Choroid plexus epithelial cell (primary cell): ENCODE results near the gene ARL15.
A peak's percentile ranks its signal among the peaks of the same experiment; 100 is the strongest.

Experiments used
- DNase-seq: peaks from one replicate; pipeline ENCODE4 v3.0.0-alpha.2; 2010; ENCODE audit warnings: low read depth
- H3K4me3 ChIP-seq: 2 replicates; pipeline ENCODE4 v1.5.1; 2011; ENCODE audit warnings: low read depth, mild to moderate bottlenecking, control low read depth, low read length, moderate library complexity
- CTCF ChIP-seq: conservative IDR thresholded peaks from 2 replicates; pipeline ENCODE4 v1.5.1; 2011; ENCODE audit warnings: low read depth, mild to moderate bottlenecking, control low read depth, inconsistent platforms, low read length, moderate library complexity

ARL15 gene

GRCh38 chr5:53974021-53974420 is 336.4 kb downstream of the ARL15 start:
- no peak for DNase-seq
- no peak for TF ChIP-seq CTCF
- no peak overlapping the region for H3K4me3 ChIP-seq

DNA sequence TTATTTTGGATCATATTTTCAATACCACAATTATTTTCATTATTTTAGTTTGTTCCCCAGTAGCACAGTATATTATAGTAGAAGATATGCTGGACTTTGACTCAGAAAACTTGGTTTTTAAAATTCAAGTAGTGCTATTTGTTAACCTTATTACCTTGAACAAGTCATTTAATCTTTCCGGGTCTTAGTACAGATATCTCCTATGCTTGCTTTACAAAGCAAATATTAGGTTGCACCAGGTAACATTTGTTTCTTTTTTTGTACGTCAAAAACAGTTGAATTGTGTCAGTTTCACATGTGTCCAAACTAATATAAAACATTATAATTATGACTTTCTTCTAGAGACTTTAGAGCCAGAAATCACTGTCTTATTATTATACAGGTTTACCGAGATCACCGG is 338.1 kb downstream of the ARL15 start:
- no peak overlapping the region for H3K4me3 ChIP-seq
- no peak for TF ChIP-seq CTCF
- no peak for DNase-seq

- H3K4me3 ChIP-seq: no peak overlapping the region
- no peak for TF ChIP-seq CTCF
- DNase-seq: peak; percentile 46
Measured at GRCh38 chr5:53971551-53971950, 338.8 kb downstream of the ARL15 start.

DNA sequence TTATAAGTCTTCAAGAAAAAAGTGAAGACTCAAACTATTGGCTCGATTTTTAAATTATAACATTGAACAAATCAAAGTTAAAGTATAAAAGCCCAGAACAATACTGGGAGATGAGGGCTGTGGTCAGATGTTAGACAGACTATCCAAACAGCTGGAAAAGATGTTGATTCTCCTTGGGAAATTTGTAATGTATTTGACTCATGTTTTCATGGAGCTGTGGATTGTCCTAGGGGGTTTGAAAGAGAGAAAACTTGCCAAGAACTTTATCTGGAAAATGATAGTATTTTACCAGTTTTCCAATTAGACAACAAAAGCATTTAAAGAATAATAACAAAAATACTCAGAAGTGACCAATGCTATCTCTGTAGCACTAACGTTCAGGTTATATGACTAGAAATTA is 339.2 kb downstream of the ARL15 start:
- no peak overlapping the region for H3K4me3 ChIP-seq
- no peak for DNase-seq
- TF ChIP-seq CTCF: no peak

DNA sequence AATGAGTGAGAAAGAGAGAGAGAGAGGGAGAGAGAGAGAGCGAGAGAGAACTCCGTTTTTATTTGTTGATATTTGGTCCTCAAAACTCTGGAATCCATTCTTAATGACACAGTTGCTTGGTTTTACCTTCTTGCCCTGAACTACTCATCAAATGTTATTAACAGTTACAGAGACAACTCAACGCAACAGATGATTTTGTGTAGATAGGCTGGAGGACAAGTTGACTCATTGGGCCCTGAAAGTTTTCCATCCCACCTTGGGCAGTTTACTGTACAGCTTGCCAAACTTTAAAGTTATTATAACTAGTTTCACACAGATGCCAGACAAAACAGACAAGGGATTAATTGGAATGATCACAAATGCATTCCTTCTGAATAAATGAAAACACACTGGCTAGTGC is 339.9 kb downstream of the ARL15 start:
- H3K4me3 ChIP-seq: no peak overlapping the region
- no peak for TF ChIP-seq CTCF
- no peak for DNase-seq

GRCh38 chr5:53969176-53969730 is 341.1 kb downstream of the ARL15 start:
- no peak for DNase-seq
- no peak overlapping the region for H3K4me3 ChIP-seq
- TF ChIP-seq CTCF: no peak

DNA sequence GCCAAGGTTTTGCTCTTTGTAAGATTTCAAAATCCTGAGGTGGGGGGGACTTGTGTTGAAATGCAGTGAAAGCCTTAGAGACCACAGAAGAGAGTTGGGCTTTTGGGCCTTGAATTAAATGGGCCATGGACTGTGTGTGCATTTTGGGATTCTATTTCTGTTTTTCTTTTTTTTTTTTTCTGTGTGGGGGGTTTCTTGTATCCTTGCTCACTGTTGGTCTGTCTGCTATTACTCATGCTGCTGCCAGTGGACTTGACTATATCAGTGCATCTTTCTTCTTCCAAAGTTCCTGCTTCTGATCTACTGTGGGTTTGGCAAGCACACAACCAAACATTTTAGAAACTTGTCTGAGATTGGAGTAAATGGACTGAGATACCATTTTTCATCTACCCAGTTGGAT is 344.9 kb downstream of the ARL15 start:
- no peak overlapping the region for H3K4me3 ChIP-seq
- peak; percentile 41 for DNase-seq
- no peak for TF ChIP-seq CTCF
